Measurements from ENCODE around the gene TGFBR3.
A peak's percentile ranks its signal among the peaks of the same experiment; 100 is the strongest.

TGFBR3 gene

GRCh38 chr1:91706140-91706957, 179.6 kb downstream of the TGFBR3 start:
- no peak for DNase-seq (ENCODE audit: low read depth)
- no peak overlapping the region for H3K4me3 ChIP-seq (ENCODE audit: control insufficient read depth, low read depth, low read length)
- TF ChIP-seq CTCF (IDR thresholded peaks at IDR 0.05; ENCODE audit: control insufficient read depth, insufficient read depth, low read depth, low read length, missing control alignments): no peak

GRCh38 chr1:91704746-91705145, 181.2 kb downstream of the TGFBR3 start:
- no peak overlapping the region for H3K4me3 ChIP-seq (ENCODE audit: control insufficient read depth, low read depth, low read length)
- TF ChIP-seq CTCF (IDR thresholded peaks at IDR 0.05; ENCODE audit: control insufficient read depth, insufficient read depth, low read depth, low read length, missing control alignments): no peak
- no peak for DNase-seq (ENCODE audit: low read depth)

GRCh38 chr1:91703095-91703494, 182.9 kb downstream of the TGFBR3 start:
- TF ChIP-seq CTCF (IDR thresholded peaks at IDR 0.05; ENCODE audit: control insufficient read depth, insufficient read depth, low read depth, low read length, missing control alignments): no peak
- no peak overlapping the region for H3K4me3 ChIP-seq (ENCODE audit: control insufficient read depth, low read depth, low read length)
- no peak for DNase-seq (ENCODE audit: low read depth)

GRCh38 chr1:91701472-91701869, 184.5 kb downstream of the TGFBR3 start:
- no peak for DNase-seq (ENCODE audit: low read depth)
- TF ChIP-seq CTCF (IDR thresholded peaks at IDR 0.05; ENCODE audit: control insufficient read depth, insufficient read depth, low read depth, low read length, missing control alignments): no peak
- H3K4me3 ChIP-seq (ENCODE audit: control insufficient read depth, low read depth, low read length): no peak overlapping the region

- no peak for TF ChIP-seq CTCF (IDR thresholded peaks at IDR 0.05; ENCODE audit: control insufficient read depth, insufficient read depth, low read depth, low read length, missing control alignments)
- no peak for DNase-seq (ENCODE audit: low read depth)
- no peak overlapping the region for H3K4me3 ChIP-seq (ENCODE audit: control insufficient read depth, low read depth, low read length)
These were observed 185.0 kb downstream of the TGFBR3 start for GRCh38 chr1:91700771-91701471.

GRCh38 chr1:91700332-91700731, 185.6 kb downstream of the TGFBR3 start:
- no peak for DNase-seq (ENCODE audit: low read depth)
- TF ChIP-seq CTCF (IDR thresholded peaks at IDR 0.05; ENCODE audit: control insufficient read depth, insufficient read depth, low read depth, low read length, missing control alignments): peak; percentile 34
- no peak overlapping the region for H3K4me3 ChIP-seq (ENCODE audit: control insufficient read depth, low read depth, low read length)

All from AG09309 (cell line).